Fibroblast of mammary gland (primary cell): ENCODE data around the gene SCAF4.
"Not testable (repeated sequence)": the region's sequence is repeated elsewhere in the genome, so short reads cannot be mapped to it uniquely, and the experiment has no call there.

ENCODE experiments used
- DNase-seq: peaks from one replicate; pipeline ENCODE4 v3.0.0-alpha.2; 2010; ENCODE audit warnings: low read depth
- H3K4me3 ChIP-seq: 2 replicates; pipeline ENCODE4 v1.5.1; 2011; ENCODE audit warnings: low read depth, mild to moderate bottlenecking, low read length, moderate library complexity; ENCODE audit not compliant: control insufficient read depth
- TF ChIP-seq, protein P1 (sequence below): conservative IDR thresholded peaks from 2 replicates; pipeline ENCODE4 v1.5.1; 2011; ENCODE audit warnings: low read depth, low read length, inconsistent platforms; ENCODE audit not compliant: control insufficient read depth, insufficient read depth

SCAF4 gene

DNA sequence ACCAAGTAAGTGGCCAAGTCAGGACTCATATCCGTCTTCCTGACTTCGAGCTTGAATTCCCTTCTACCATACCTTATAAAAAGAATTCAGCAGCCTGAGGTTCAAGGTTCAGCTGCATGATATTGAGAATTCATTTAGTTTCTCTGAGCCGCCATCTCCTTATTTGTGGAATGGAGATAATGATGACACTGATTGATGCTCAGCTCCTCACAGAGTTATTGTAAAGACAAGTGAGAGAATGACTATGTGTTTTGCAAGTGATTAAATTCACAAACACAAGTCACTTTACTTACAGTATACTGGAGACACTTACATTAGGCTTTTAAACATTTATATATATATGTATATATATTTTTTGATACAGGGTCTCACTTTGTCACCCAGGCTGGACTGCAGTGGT, 39.8 kb upstream of the SCAF4 start:
- TF ChIP-seq, protein P1, sequence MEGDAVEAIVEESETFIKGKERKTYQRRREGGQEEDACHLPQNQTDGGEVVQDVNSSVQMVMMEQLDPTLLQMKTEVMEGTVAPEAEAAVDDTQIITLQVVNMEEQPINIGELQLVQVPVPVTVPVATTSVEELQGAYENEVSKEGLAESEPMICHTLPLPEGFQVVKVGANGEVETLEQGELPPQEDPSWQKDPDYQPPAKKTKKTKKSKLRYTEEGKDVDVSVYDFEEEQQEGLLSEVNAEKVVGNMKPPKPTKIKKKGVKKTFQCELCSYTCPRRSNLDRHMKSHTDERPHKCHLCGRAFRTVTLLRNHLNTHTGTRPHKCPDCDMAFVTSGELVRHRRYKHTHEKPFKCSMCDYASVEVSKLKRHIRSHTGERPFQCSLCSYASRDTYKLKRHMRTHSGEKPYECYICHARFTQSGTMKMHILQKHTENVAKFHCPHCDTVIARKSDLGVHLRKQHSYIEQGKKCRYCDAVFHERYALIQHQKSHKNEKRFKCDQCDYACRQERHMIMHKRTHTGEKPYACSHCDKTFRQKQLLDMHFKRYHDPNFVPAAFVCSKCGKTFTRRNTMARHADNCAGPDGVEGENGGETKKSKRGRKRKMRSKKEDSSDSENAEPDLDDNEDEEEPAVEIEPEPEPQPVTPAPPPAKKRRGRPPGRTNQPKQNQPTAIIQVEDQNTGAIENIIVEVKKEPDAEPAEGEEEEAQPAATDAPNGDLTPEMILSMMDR, result no peak
- no peak for DNase-seq
- no peak overlapping the region for H3K4me3 ChIP-seq

DNA sequence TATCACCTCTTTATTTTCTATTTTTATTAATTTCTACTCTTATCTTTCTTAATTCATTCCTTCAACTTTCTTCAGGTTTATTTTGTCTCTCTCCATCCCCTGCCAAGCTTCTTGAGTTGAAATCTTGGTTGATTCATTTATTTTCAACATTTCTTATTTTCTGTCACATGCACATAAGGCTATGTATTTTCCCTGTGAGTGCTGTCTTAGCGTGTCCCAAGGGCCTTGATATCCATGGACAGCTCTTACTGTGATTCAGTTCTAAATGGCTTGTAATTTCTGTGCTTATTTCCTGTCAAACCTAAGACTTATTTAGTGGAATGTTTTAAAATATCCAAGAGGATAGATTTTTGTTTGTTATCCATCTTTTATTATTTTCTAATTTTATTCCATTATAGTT, 36.8 kb upstream of the SCAF4 start:
- H3K4me3 ChIP-seq, result no peak overlapping the region
- no peak for DNase-seq
- TF ChIP-seq, protein P1, result no peak

DNA sequence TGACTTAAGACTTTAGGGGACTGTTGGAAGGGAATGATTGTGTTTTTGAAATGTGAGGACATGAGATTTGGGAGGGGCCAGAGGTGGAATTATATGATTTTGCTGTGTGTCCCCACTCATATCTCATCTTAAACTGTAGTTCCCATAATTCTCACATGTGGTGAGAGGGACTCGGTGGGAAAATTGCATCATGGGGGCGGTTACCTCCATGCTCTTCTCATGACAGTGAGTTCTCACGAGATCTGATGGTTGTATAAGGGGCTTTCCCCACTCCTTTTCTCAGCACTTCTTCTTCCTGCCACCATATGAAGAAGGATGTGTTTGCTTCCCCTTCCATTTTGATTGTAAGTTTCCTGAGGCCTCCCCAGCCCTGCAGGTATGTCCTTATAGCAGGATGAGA, 35.0 kb upstream of the SCAF4 start:
- DNase-seq, result no peak
- H3K4me3 ChIP-seq, result no peak overlapping the region
- TF ChIP-seq, protein P1, result no peak

DNA sequence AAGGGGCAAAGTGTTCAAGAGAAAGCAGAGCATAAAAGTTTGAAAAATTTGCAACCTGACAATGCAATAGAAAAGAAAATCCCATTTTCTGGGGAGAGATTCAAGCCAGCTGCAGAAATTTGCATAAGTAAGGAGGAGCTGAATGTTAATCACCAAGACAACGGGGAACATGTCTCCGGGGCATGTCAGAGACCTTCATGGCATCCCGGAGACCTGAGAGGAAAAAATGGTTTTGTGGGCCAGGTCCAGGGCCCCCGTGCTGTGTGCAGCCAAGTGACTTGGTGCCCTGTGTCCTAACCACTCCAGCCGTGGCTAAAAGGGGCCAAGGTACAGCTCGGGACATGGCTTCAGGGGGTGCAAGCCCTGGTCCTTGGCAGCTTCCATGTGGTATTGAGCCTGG, 33.9 kb upstream of the SCAF4 start:
- DNase-seq, H3K4me3 ChIP-seq: not testable (repeated sequence)

DNA sequence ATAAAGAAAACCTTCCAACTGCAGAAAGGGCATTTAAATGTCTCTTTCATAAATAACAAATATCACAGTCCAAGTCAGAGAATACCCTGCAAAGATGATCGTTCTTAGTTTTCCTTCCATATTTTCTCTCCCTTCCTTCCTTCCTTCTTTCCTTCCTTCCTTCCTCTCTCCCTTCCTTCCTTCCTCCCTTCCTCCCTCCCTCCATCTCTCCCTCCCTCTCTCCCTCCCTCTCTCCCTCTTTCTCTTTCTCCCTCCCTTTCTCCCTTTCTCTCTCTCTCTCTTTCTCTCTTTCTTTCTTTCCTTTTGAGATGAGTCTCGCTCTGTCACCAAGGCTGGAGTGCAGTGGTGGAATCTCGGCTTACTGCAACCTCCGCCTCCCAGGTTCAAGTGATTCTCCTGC, 29.0 kb upstream of the SCAF4 start:
- TF ChIP-seq, protein P1, result no peak
- H3K4me3 ChIP-seq, result no peak overlapping the region
- DNase-seq, result no peak

DNA sequence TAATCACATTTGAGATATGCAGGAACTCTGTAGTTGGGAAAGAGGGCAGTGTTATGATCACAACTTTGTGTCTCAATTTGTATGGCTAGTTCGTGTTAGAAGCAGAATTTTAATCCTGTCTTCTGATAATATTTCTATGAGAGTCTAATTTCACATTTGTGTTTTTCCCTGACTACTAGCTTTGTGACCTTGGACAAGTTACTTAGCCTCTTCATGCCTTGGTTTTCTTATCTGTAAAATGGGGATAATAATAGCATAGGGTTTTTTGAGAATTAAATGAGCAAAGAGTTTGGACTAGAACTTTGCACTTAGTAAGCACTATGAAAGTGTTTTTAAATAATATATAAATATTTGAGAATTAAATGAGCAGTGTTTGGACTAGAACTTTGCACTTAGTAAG, 24.9 kb upstream of the SCAF4 start:
- DNase-seq, result no peak
- TF ChIP-seq, protein P1, result no peak
- H3K4me3 ChIP-seq, result no peak overlapping the region

DNA sequence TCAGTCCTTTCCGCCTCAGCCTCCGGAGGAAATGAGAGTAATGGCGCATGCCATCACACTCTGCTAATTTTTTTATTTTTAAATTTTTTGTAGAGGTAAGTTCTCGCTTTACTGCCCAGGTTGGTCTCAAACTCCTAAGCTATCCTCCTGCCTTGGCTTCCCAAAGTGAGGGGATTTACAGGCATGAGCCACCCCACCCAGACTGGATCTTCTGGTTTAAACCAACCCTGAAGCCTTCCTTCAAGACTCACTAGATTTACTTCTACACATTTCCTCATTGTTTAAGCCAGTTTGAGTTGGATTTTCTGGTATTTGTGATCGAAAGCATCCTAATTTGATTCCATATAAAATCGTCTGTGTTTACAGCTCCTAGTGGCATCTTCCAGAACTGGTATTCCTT, 23.1 kb upstream of the SCAF4 start:
- DNase-seq, result no peak
- TF ChIP-seq, protein P1, result no peak

More for the DNA sequence above, 23.1 kb upstream of the SCAF4 start:
- H3K4me3 ChIP-seq, result no peak overlapping the region
